ENCODE data around the gene YIF1B. TPM values are rescaled to one million over a fixed set of nuclear protein-coding genes. Genes with fewer than 3 reads are reported as not detected.

The YIF1B gene
- total and polyA plus RNA-seq, 2 experiments from 2014 or later, result 82.8 to 106 TPM

DNA sequence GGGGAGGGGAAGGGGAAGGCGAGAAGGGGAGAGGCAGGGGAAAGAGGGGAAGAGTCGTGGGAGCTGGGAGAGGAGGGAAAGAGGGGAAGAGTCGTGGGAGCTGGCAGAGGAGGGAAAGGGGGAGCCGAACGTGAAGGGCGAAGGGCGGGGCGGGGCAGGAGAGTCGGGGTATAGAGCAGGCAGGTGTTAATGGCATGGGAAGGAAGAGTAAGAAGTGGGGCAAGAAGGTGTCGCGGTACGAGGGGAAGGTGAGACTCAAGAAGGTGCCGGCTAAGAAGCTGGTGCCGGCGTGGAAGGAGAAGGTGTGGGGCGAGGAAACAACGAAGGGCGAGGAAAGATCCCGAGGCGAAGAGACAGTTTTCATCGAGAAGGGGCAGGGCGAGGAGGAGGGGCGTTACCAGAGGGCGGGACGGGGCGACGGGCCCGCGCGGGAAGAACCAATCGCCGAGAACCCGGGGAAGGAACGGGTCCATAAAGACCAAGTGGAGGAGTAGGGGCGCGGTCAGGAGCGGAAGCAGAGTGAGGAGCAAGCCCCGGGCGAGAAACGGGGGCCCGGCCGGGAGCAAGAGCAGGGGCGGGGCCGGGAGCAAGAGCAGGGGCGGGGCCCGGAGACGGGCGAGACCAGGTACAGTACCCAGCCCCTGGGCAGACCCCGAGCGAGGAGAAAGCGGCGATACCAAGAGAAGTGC lies 20.3 kb upstream of the YIF1B start (continued):
- TF ChIP-seq, protein P1, sequence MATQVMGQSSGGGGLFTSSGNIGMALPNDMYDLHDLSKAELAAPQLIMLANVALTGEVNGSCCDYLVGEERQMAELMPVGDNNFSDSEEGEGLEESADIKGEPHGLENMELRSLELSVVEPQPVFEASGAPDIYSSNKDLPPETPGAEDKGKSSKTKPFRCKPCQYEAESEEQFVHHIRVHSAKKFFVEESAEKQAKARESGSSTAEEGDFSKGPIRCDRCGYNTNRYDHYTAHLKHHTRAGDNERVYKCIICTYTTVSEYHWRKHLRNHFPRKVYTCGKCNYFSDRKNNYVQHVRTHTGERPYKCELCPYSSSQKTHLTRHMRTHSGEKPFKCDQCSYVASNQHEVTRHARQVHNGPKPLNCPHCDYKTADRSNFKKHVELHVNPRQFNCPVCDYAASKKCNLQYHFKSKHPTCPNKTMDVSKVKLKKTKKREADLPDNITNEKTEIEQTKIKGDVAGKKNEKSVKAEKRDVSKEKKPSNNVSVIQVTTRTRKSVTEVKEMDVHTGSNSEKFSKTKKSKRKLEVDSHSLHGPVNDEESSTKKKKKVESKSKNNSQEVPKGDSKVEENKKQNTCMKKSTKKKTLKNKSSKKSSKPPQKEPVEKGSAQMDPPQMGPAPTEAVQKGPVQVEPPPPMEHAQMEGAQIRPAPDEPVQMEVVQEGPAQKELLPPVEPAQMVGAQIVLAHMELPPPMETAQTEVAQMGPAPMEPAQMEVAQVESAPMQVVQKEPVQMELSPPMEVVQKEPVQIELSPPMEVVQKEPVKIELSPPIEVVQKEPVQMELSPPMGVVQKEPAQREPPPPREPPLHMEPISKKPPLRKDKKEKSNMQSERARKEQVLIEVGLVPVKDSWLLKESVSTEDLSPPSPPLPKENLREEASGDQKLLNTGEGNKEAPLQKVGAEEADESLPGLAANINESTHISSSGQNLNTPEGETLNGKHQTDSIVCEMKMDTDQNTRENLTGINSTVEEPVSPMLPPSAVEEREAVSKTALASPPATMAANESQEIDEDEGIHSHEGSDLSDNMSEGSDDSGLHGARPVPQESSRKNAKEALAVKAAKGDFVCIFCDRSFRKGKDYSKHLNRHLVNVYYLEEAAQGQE (IDR thresholded peaks at IDR 0.05; ENCODE audit: unreplicated experiment), result no peak
- TF ChIP-seq EZH2phosphoT487 (IDR thresholded peaks at IDR 0.05; ENCODE audit: unreplicated experiment) (no peak), JUNB (IDR thresholded peaks at IDR 0.05; ENCODE audit: unreplicated experiment) (no peak), STAT1 (IDR thresholded peaks at IDR 0.05; ENCODE audit: unreplicated experiment) (no peak), ZNF114 (CRISPR knock-in tag; IDR thresholded peaks at IDR 0.05) (no peak), ZNF331 (CRISPR knock-in tag; IDR thresholded peaks at IDR 0.05; ENCODE audit: low read depth) (no peak), NANOG (IDR thresholded peaks at IDR 0.05; ENCODE audit: borderline replicate concordance) (no peak), POLR2AphosphoS5 (IDR thresholded peaks at IDR 0.05; ENCODE audit: low read depth) (no peak), EZH2 (IDR thresholded peaks at IDR 0.05; ENCODE audit: low read depth, unreplicated experiment) (no peak), CREB1 (CRISPR knock-in tag; IDR thresholded peaks at IDR 0.05; ENCODE audit: low read depth) (no peak)
- TF ChIP-seq, protein P2, sequence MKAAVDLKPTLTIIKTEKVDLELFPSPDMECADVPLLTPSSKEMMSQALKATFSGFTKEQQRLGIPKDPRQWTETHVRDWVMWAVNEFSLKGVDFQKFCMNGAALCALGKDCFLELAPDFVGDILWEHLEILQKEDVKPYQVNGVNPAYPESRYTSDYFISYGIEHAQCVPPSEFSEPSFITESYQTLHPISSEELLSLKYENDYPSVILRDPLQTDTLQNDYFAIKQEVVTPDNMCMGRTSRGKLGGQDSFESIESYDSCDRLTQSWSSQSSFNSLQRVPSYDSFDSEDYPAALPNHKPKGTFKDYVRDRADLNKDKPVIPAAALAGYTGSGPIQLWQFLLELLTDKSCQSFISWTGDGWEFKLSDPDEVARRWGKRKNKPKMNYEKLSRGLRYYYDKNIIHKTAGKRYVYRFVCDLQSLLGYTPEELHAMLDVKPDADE (IDR thresholded peaks at IDR 0.05), result no peak

DNA sequence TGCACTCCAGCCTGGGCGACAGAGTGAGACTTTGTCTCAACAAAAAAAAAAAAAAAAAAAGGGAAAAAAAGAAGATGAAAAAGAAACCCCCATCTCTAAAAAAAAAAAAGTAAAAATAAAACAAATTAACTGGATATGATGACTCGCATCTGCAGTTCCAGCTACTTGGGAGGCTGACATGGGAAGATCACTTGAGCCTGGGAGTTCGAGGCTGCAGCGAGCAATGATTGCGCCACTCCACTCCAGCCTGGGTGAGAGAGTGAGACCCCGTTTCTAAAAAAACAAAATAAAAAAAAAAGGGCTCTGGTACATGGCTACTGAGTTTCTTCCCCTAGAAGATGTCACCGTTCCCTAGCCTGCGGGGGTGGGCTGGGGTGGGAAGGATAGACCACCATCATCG lies 17.5 kb upstream of the YIF1B start:
- H3F3A ChIP-seq (replicated peaks; ENCODE audit: low read depth), result 0 out of 2 replicates have a peak, but pooled peaks cover 5% of the 10 kb centered on the region
- Mint-ChIP-seq H3K27ac (no peak overlapping the region), H3K4me1 (peaks cover 5% of the 10 kb centered on the region), H3K4me3 (no peak overlapping the region), H3K27me3 (ENCODE audit: insufficient read depth, low read depth, poor library complexity) (peaks cover 15% of the 10 kb centered on the region), H3K9me3 (no peaks in the 10 kb centered on the region; the same call in 2 of the 3 replicates), H3K36me3 (ENCODE audit: low read depth) (no peaks in the 10 kb centered on the region)
- no peak overlapping the region for H3K4me3 ChIP-seq
- no peak overlapping the region for H3K4me2 ChIP-seq
- H3K4me1 ChIP-seq (ENCODE audit: insufficient read depth), result no peaks in the 10 kb centered on the region; the same call in 1 of the 2 replicates
- H3K27ac ChIP-seq (ENCODE audit: low read depth), result no peak overlapping the region
- no peak for DNase-seq (ENCODE audit: low spot score)
- H3K79me2 ChIP-seq (replicated peaks; ENCODE audit: insufficient read depth), result no peaks in the 10 kb centered on the region
- H2AFZ ChIP-seq, result no peak overlapping the region
- H3K27me3 ChIP-seq (ENCODE audit: insufficient read depth), result no peaks in the 10 kb centered on the region
- H4K20me1 ChIP-seq (replicated peaks; ENCODE audit: insufficient read depth), result no peaks in the 10 kb centered on the region; the same call in 1 of the 2 replicates
- ATAC-seq, result no peak
- H3K36me3 ChIP-seq (ENCODE audit: insufficient read depth), result no peaks in the 10 kb centered on the region
- H3K9me2 ChIP-seq (ENCODE audit: insufficient read depth), result no peaks in the 10 kb centered on the region
- TF ChIP-seq, protein P1 (IDR thresholded peaks at IDR 0.05; ENCODE audit: unreplicated experiment), result no peak
